A673 (cell line): Measurements from ENCODE around the gene RNU7-1.

Source experiments
- EZH2 ChIP-seq: fragments of 200-600 bp; sonication (generic); IDR thresholded peaks from 2 replicates; pipeline ENCODE4 v1.6.1; 2017; ENCODE audit warnings: borderline replicate concordance, low read depth, mild to moderate bottlenecking, mixed read lengths, antibody characterized with exemption, low read length; ENCODE audit not compliant: poor library complexity, severe bottlenecking
- TF ChIP-seq, protein P1 (sequence below): fragments of 300-800, 200-600 bp; sonication (generic); conservative IDR thresholded peaks from 2 replicates; pipeline ENCODE4 v1.5.1; 2017; ENCODE audit warnings: low read depth, mild to moderate bottlenecking, antibody characterized with exemption, low read length, moderate library complexity, mixed read lengths

DNA sequence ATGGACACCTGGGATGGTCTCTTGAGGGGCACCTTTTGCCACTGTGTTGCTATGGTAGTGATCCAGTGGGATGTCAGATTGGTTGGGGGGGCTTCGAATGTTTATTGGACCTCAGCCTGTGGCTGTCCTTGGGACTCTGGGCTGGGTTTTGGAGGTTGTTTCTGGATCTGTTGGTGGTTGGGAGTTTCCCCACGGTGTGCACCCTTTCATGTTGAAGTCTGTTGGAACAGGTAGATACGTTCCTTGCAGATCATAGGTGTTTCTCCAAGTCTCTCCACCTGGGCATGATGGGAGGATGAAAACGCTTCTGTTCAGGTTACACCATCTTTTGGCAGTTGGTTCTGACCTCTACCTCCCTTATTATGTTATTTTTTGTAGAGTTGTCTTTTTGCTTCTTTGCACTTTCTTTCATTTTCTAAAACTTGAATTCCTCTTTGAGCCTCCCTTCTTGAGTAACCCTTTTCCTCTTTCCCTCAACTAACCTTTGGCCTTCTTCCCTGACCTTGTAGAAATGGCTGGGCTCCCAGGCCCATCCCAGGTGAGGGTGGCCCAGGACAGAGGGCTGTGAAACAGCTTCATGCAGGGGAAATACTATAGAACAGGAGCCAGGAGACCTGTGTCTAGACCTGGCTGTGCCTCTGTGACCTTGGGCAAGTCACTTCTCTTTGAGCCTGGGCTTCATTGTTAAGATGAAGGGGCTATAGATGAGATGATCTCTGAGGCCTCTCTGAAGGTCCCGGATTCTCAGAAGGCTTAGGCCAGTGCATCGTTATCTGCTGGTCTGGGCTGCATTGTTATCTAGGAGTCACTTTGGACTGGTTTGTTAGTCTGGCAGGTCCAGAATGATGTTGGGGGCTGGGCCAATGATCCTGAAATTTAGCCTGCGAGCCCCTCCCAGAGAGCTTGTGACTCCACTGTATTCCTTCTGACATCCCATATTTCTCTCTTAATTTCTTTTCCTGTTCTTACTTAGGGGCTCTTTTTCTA lies 13.9 kb upstream of the RNU7-1 start:
- TF ChIP-seq EZH2: no peak
- TF ChIP-seq, protein P1, sequence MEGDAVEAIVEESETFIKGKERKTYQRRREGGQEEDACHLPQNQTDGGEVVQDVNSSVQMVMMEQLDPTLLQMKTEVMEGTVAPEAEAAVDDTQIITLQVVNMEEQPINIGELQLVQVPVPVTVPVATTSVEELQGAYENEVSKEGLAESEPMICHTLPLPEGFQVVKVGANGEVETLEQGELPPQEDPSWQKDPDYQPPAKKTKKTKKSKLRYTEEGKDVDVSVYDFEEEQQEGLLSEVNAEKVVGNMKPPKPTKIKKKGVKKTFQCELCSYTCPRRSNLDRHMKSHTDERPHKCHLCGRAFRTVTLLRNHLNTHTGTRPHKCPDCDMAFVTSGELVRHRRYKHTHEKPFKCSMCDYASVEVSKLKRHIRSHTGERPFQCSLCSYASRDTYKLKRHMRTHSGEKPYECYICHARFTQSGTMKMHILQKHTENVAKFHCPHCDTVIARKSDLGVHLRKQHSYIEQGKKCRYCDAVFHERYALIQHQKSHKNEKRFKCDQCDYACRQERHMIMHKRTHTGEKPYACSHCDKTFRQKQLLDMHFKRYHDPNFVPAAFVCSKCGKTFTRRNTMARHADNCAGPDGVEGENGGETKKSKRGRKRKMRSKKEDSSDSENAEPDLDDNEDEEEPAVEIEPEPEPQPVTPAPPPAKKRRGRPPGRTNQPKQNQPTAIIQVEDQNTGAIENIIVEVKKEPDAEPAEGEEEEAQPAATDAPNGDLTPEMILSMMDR: no peak
